Esophagus muscularis mucosa (tissue), 3 donors: ENCODE data around the gene MID2.

Experiments
- POLR2AphosphoS5 ChIP-seq, 2 donors: sonication (generic); formaldehyde crosslinking; IDR thresholded peaks; one replicate each; pipeline ENCODE4 v1.6.1; 2017; ENCODE audit warnings: antibody characterized with exemption in 2 of 2
- TF ChIP-seq, protein P1 (sequence below), 3 experiments: fragments of 200-600 bp in 2 of 3; fragments of 450-650 bp in 1 of 3; sonication (generic) in 2 of 3; IDR thresholded peaks; one replicate each; pipeline ENCODE4 v1.5.1; 2017 to 2019; ENCODE audit warnings: antibody characterized with exemption in 3 of 3, mild to moderate bottlenecking in 2 of 3, moderate library complexity in 1 of 3

DNA sequence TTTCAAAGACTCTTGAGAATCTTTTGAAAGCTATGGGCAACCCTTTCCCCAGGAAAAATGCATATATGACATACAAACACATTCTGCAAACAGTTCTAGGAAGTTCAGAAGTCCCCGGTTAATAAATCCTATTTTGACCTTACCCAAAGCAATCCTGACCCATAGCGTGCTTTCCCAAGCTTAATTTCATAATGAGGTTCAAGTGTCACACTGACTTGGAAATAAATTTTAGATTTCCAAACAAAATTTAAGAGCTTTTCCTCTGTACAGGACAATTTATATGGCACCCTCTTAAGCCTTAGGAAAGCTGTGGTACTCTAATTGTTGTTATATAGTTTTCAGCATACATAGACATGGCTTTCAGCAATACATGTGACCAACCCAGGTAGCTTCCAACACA, 11.3 kb downstream of the MID2 start:
- no peak for TF ChIP-seq POLR2AphosphoS5 (IDR thresholded peaks at IDR 0.05)
- TF ChIP-seq, protein P1, sequence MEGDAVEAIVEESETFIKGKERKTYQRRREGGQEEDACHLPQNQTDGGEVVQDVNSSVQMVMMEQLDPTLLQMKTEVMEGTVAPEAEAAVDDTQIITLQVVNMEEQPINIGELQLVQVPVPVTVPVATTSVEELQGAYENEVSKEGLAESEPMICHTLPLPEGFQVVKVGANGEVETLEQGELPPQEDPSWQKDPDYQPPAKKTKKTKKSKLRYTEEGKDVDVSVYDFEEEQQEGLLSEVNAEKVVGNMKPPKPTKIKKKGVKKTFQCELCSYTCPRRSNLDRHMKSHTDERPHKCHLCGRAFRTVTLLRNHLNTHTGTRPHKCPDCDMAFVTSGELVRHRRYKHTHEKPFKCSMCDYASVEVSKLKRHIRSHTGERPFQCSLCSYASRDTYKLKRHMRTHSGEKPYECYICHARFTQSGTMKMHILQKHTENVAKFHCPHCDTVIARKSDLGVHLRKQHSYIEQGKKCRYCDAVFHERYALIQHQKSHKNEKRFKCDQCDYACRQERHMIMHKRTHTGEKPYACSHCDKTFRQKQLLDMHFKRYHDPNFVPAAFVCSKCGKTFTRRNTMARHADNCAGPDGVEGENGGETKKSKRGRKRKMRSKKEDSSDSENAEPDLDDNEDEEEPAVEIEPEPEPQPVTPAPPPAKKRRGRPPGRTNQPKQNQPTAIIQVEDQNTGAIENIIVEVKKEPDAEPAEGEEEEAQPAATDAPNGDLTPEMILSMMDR (IDR thresholded peaks at IDR 0.05) = no peak
